ENCODE results near the gene ANKRD12. TPM values are rescaled to one million over a fixed set of nuclear protein-coding genes. Genes with fewer than 3 reads are reported as not detected.
"Not testable (repeated sequence)": the region's sequence is repeated elsewhere in the genome, so short reads cannot be mapped to it uniquely, and the experiment has no call there.

The ANKRD12 gene
- total RNA-seq (10 to 100 TPM; 73.0 to 97.1 TPM), polyA plus RNA-seq (ENCODE audit: insufficient read length in 2 of 2) (10 to 100 TPM; 23.8 to 36.5 TPM)
- long read RNA-seq, donor 1, partial matches to known transcripts = 0 of 1 reads
- long read RNA-seq, donor 1, other reads (novel, unspliced or antisense) = 0 of 1 reads
- long read RNA-seq, donor 2 = 0 reads
- long read RNA-seq, donor 3, partial matches to known transcripts = 13 of 13 reads
- long read RNA-seq, donor 3, other reads (novel, unspliced or antisense) = 0 of 13 reads
- long read RNA-seq, donor 4 = 0 reads

GRCh38 chr18:9136315-9137155 lies at the start of gene ANKRD12:
TSS of gene ANKRD12 (plus strand) at chr18:9136781. CDS start at chr18:9182433, 45,652 bp downstream.
- WGBS (ENCODE audit: insufficient coverage) = under 1% methylated on average over 94 of the region's 95 CpGs

GRCh38 chr18:9087144-9087543 lies 49.4 kb upstream of the ANKRD12 start:
- H3K4me3 ChIP-seq (ENCODE audit: low read depth, low read length) = no peak overlapping the region
- no CpG with 5 or more reads among the region's 2 CpGs for WGBS (ENCODE audit: insufficient coverage)
- no peaks in the 10 kb centered on the region for H3K9me3 ChIP-seq (ENCODE audit: control insufficient read depth, insufficient read depth, low read length)
- H3K4me1 ChIP-seq (ENCODE audit: control insufficient read depth, insufficient read depth, low read length) = no peaks in the 10 kb centered on the region
- no peaks in the 10 kb centered on the region for H3K36me3 ChIP-seq (ENCODE audit: control insufficient read depth, insufficient read depth, low read length)
- H3K27ac ChIP-seq (ENCODE audit: low read depth, low read length) = no peak overlapping the region
- no peaks in the 10 kb centered on the region for H3K27me3 ChIP-seq (ENCODE audit: control insufficient read depth, insufficient read depth, low read length)
- DNase-seq (ENCODE audit: low read depth in 4 of 6, low spot score in 6 of 6) = no peak

More at GRCh38 chr18:9136315-9137155, at the start of gene ANKRD12:
- H3K27ac ChIP-seq (ENCODE audit: low read depth, low read length) = peak within 1 kb of the TSS; percentile 100
- peak; percentile 89 to 99 (median 94) for DNase-seq (ENCODE audit: low read depth in 4 of 6, low spot score in 6 of 6)
- no peaks in the 10 kb centered on the region for H3K27me3 ChIP-seq (ENCODE audit: control insufficient read depth, insufficient read depth, low read length)
- H3K9me3 ChIP-seq (ENCODE audit: control insufficient read depth, insufficient read depth, low read length) = no peaks in the 10 kb centered on the region
- peaks cover 3% of the 10 kb centered on the region for H3K36me3 ChIP-seq (ENCODE audit: control insufficient read depth, insufficient read depth, low read length)
- peak within 1 kb of the TSS; percentile 91 for H3K4me3 ChIP-seq (ENCODE audit: low read depth, low read length)
- peaks cover 12% of the 10 kb centered on the region for H3K4me1 ChIP-seq (ENCODE audit: control insufficient read depth, insufficient read depth, low read length)

- no peak overlapping the region for H3K4me3 ChIP-seq (ENCODE audit: low read depth, low read length)
- H3K27me3 ChIP-seq (ENCODE audit: control insufficient read depth, insufficient read depth, low read length) = no peaks in the 10 kb centered on the region
- no peaks in the 10 kb centered on the region for H3K9me3 ChIP-seq (ENCODE audit: control insufficient read depth, insufficient read depth, low read length)
- no peak overlapping the region for H3K27ac ChIP-seq (ENCODE audit: low read depth, low read length)
- no peaks in the 10 kb centered on the region for H3K4me1 ChIP-seq (ENCODE audit: control insufficient read depth, insufficient read depth, low read length)
- WGBS (ENCODE audit: insufficient coverage) = 77% methylated on average over 3 of the region's 5 CpGs
- no peaks in the 10 kb centered on the region for H3K36me3 ChIP-seq (ENCODE audit: control insufficient read depth, insufficient read depth, low read length)
- no peak for DNase-seq (ENCODE audit: low read depth in 4 of 6, low spot score in 6 of 6)
Observed at GRCh38 chr18:9088252-9088651, 48.3 kb upstream of the ANKRD12 start.

- DNase-seq (ENCODE audit: low read depth in 4 of 6, low spot score in 6 of 6); H3K4me3 ChIP-seq (ENCODE audit: low read depth, low read length); H3K27me3 ChIP-seq (ENCODE audit: control insufficient read depth, insufficient read depth, low read length); H3K4me1 ChIP-seq (ENCODE audit: control insufficient read depth, insufficient read depth, low read length); H3K27ac ChIP-seq (ENCODE audit: low read depth, low read length); H3K9me3 ChIP-seq (ENCODE audit: control insufficient read depth, insufficient read depth, low read length); H3K36me3 ChIP-seq (ENCODE audit: control insufficient read depth, insufficient read depth, low read length): not testable (repeated sequence)
- WGBS (ENCODE audit: insufficient coverage) = no CpG with 5 or more reads among the region's 2 CpGs
Observed at GRCh38 chr18:9088727-9089126, 47.9 kb upstream of the ANKRD12 start.

GRCh38 chr18:9090578-9090977 lies 46.0 kb upstream of the ANKRD12 start:
- Histone ChIP-seq H3K36me3 (ENCODE audit: control insufficient read depth, insufficient read depth, low read length) (no peaks in the 10 kb centered on the region), H3K4me3 (ENCODE audit: low read depth, low read length) (no peak overlapping the region), H3K9me3 (ENCODE audit: control insufficient read depth, insufficient read depth, low read length) (no peaks in the 10 kb centered on the region), H3K4me1 (ENCODE audit: control insufficient read depth, insufficient read depth, low read length) (no peaks in the 10 kb centered on the region), H3K27ac (ENCODE audit: low read depth, low read length) (no peak overlapping the region), H3K27me3 (ENCODE audit: control insufficient read depth, insufficient read depth, low read length) (no peaks in the 10 kb centered on the region)
- WGBS (ENCODE audit: insufficient coverage) = 85% methylated on average over 4 of the region's 5 CpGs
- no peak for DNase-seq (ENCODE audit: low read depth in 4 of 6, low spot score in 6 of 6)

GRCh38 chr18:9091066-9091476 lies 45.5 kb upstream of the ANKRD12 start:
- H3K27me3 ChIP-seq (ENCODE audit: control insufficient read depth, insufficient read depth, low read length) = no peaks in the 10 kb centered on the region
- WGBS (ENCODE audit: insufficient coverage) = 100% methylated on average over 1 of the region's 4 CpGs
- no peaks in the 10 kb centered on the region for H3K4me1 ChIP-seq (ENCODE audit: control insufficient read depth, insufficient read depth, low read length)
- H3K27ac ChIP-seq (ENCODE audit: low read depth, low read length) = no peak overlapping the region
- H3K4me3 ChIP-seq (ENCODE audit: low read depth, low read length) = no peak overlapping the region
- no peaks in the 10 kb centered on the region for H3K9me3 ChIP-seq (ENCODE audit: control insufficient read depth, insufficient read depth, low read length)
- H3K36me3 ChIP-seq (ENCODE audit: control insufficient read depth, insufficient read depth, low read length) = no peaks in the 10 kb centered on the region
- no peak for DNase-seq (ENCODE audit: low read depth in 4 of 6, low spot score in 6 of 6)

- Histone ChIP-seq H3K36me3 (ENCODE audit: control insufficient read depth, insufficient read depth, low read length) (no peaks in the 10 kb centered on the region), H3K27me3 (ENCODE audit: control insufficient read depth, insufficient read depth, low read length) (no peaks in the 10 kb centered on the region), H3K4me3 (ENCODE audit: low read depth, low read length) (no peak overlapping the region), H3K4me1 (ENCODE audit: control insufficient read depth, insufficient read depth, low read length) (no peaks in the 10 kb centered on the region), H3K27ac (ENCODE audit: low read depth, low read length) (no peak overlapping the region), H3K9me3 (ENCODE audit: control insufficient read depth, insufficient read depth, low read length) (no peaks in the 10 kb centered on the region)
- DNase-seq (ENCODE audit: low read depth in 4 of 6, low spot score in 6 of 6) = no peak
- 79% methylated on average over 2 of the region's 2 CpGs for WGBS (ENCODE audit: insufficient coverage)
Observed at GRCh38 chr18:9092665-9093064, 43.9 kb upstream of the ANKRD12 start.

GRCh38 chr18:9093109-9093508 lies 43.5 kb upstream of the ANKRD12 start:
- no CpG with 5 or more reads among the region's 3 CpGs for WGBS (ENCODE audit: insufficient coverage)
- not testable (repeated sequence) for H3K27me3 ChIP-seq (ENCODE audit: control insufficient read depth, insufficient read depth, low read length); DNase-seq (ENCODE audit: low read depth in 4 of 6, low spot score in 6 of 6); H3K4me3 ChIP-seq (ENCODE audit: low read depth, low read length); H3K4me1 ChIP-seq (ENCODE audit: control insufficient read depth, insufficient read depth, low read length); H3K36me3 ChIP-seq (ENCODE audit: control insufficient read depth, insufficient read depth, low read length); H3K9me3 ChIP-seq (ENCODE audit: control insufficient read depth, insufficient read depth, low read length); H3K27ac ChIP-seq (ENCODE audit: low read depth, low read length)

GRCh38 chr18:9094307-9095226 lies 42.0 kb upstream of the ANKRD12 start:
- DNase-seq (ENCODE audit: low read depth in 4 of 6, low spot score in 6 of 6) = no peak
- H3K27ac ChIP-seq (ENCODE audit: low read depth, low read length) = no peak overlapping the region
- WGBS (ENCODE audit: insufficient coverage) = 100% methylated on average over 1 of the region's 7 CpGs

More at GRCh38 chr18:9094307-9095226, 42.0 kb upstream of the ANKRD12 start:
- Histone ChIP-seq H3K4me3 (ENCODE audit: low read depth, low read length) (no peak overlapping the region), H3K9me3 (ENCODE audit: control insufficient read depth, insufficient read depth, low read length) (no peaks in the 10 kb centered on the region), H3K36me3 (ENCODE audit: control insufficient read depth, insufficient read depth, low read length) (no peaks in the 10 kb centered on the region), H3K27me3 (ENCODE audit: control insufficient read depth, insufficient read depth, low read length) (no peaks in the 10 kb centered on the region), H3K4me1 (ENCODE audit: control insufficient read depth, insufficient read depth, low read length) (no peaks in the 10 kb centered on the region)

All from spinal cord (tissue), 10 donors.